H9 (cell line): ENCODE data around the gene TTBK1. TPM values are rescaled to one million over a fixed set of nuclear protein-coding genes. Genes with fewer than 3 reads are reported as not detected.

Experiments
- DNase-seq: peaks from one replicate; pipeline ENCODE4 v3.0.0-alpha.2; 2017
- H2AFZ ChIP-seq: one replicate; pipeline ENCODE4 v1.6.1; 2013; ENCODE audit warnings: mild to moderate bottlenecking, low read length, control low read depth, moderate library complexity
- H2AK5ac ChIP-seq: 2 replicates; pipeline ENCODE4 v1.6.1; 2013; ENCODE audit warnings: low read length, control low read depth, mixed read lengths; ENCODE audit not compliant: insufficient read length
- H2BK120ac ChIP-seq: one replicate; pipeline ENCODE4 v1.6.1; 2013; ENCODE audit warnings: low read depth, mild to moderate bottlenecking, low read length, control low read depth, inconsistent platforms; ENCODE audit not compliant: poor library complexity, severe bottlenecking
- H2BK12ac ChIP-seq: 2 replicates; pipeline ENCODE4 v1.6.1; 2013; ENCODE audit warnings: low read length, control low read depth, mixed read lengths, low read depth; ENCODE audit not compliant: insufficient read length
- H2BK15ac ChIP-seq: 2 replicates; pipeline ENCODE4 v1.6.1; 2013; ENCODE audit warnings: low read depth, low read length, control low read depth
- H2BK20ac ChIP-seq: one replicate; pipeline ENCODE4 v1.6.1; 2013; ENCODE audit warnings: low read depth, mild to moderate bottlenecking, low read length, control low read depth, inconsistent platforms; ENCODE audit not compliant: poor library complexity, severe bottlenecking
- H2BK5ac ChIP-seq: 2 replicates; pipeline ENCODE4 v1.6.1; 2013; ENCODE audit warnings: low read length, control low read depth, mixed read lengths; ENCODE audit not compliant: insufficient read length
- H3K14ac ChIP-seq: 2 replicates; pipeline ENCODE4 v1.6.1; 2013; ENCODE audit warnings: low read length, control low read depth; ENCODE audit not compliant: insufficient read depth
- H3K18ac ChIP-seq: 2 replicates; pipeline ENCODE4 v1.6.1; 2013; ENCODE audit warnings: low read depth, mild to moderate bottlenecking, mixed read lengths, low read length, control low read depth; ENCODE audit not compliant: insufficient read length
- H3K23ac ChIP-seq: 2 replicates; pipeline ENCODE4 v1.6.1; 2013; ENCODE audit warnings: low read length, control low read depth, mixed read lengths, low read depth; ENCODE audit not compliant: insufficient read length
- H3K23me2 ChIP-seq: 2 replicates; pipeline ENCODE4 v1.6.1; 2013; ENCODE audit warnings: low read depth, mild to moderate bottlenecking, mixed read lengths, low read length, control low read depth; ENCODE audit not compliant: insufficient read length, poor library complexity, severe bottlenecking
- H3K27ac ChIP-seq: 2 replicates; pipeline ENCODE4 v1.5.1; 2013; ENCODE audit warnings: low read length, control low read depth, mixed read lengths, low read depth; ENCODE audit not compliant: insufficient read length
- H3K27me3 ChIP-seq: 2 replicates; pipeline ENCODE4 v1.6.1; 2013; ENCODE audit warnings: low read length, control low read depth, inconsistent platforms; ENCODE audit not compliant: insufficient read depth
- H3K4ac ChIP-seq: 2 replicates; pipeline ENCODE4 v1.6.1; 2013; ENCODE audit warnings: low read depth, mild to moderate bottlenecking, control low read depth, inconsistent platforms, low read length, moderate library complexity
- H3K4me1 ChIP-seq: 2 replicates; pipeline ENCODE4 v1.6.1; 2013; ENCODE audit warnings: low read length, control low read depth, inconsistent platforms; ENCODE audit not compliant: insufficient read depth
- H3K4me2 ChIP-seq: 2 replicates; pipeline ENCODE4 v1.6.1; 2013; ENCODE audit warnings: low read length, control low read depth, mixed read lengths; ENCODE audit not compliant: insufficient read length, insufficient read depth
- H3K56ac ChIP-seq: 2 replicates; pipeline ENCODE4 v1.6.1; 2013; ENCODE audit warnings: low read depth, mild to moderate bottlenecking, mixed read lengths, low read length, control low read depth; ENCODE audit not compliant: insufficient read length
- H3K79me1 ChIP-seq: 2 replicates; pipeline ENCODE4 v1.6.1; 2013; ENCODE audit warnings: low read depth, mild to moderate bottlenecking, moderate library complexity, low read length, control low read depth, inconsistent platforms; ENCODE audit not compliant: insufficient read depth, poor library complexity, severe bottlenecking
- H3K79me2 ChIP-seq: 2 replicates; pipeline ENCODE4 v1.6.1; 2013; ENCODE audit warnings: low read length, control low read depth, inconsistent platforms; ENCODE audit not compliant: insufficient read depth
- H3K9ac ChIP-seq: 2 replicates; pipeline ENCODE4 v1.6.1; 2013; ENCODE audit warnings: low read length, control low read depth, mixed read lengths; ENCODE audit not compliant: insufficient read length; ENCODE audit errors: extremely low read depth
- H3K9me3 ChIP-seq: one replicate; pipeline ENCODE4 v1.6.1; 2013; ENCODE audit warnings: low read depth, low read length, inconsistent platforms; ENCODE audit not compliant: control insufficient read depth
- H3T11ph ChIP-seq: one replicate; pipeline ENCODE4 v1.6.1; 2013; ENCODE audit warnings: mild to moderate bottlenecking, low read length, control low read depth, inconsistent platforms
- H4K20me1 ChIP-seq: one replicate; pipeline ENCODE4 v1.6.1; 2013; ENCODE audit not compliant: control insufficient read depth, insufficient read length, insufficient read depth
- H4K5ac ChIP-seq: 2 replicates; pipeline ENCODE4 v1.6.1; 2013; ENCODE audit warnings: low read depth, mild to moderate bottlenecking, mixed read lengths, low read length, control low read depth; ENCODE audit not compliant: insufficient read length
- H4K8ac ChIP-seq: replicated peaks from 2 replicates; pipeline ENCODE4 v1.6.1; 2013; ENCODE audit warnings: low read length, control low read depth, mixed read lengths, low read depth; ENCODE audit not compliant: insufficient read length
- H4K91ac ChIP-seq: 2 replicates; pipeline ENCODE4 v1.6.1; 2013; ENCODE audit warnings: low read depth, mild to moderate bottlenecking, moderate library complexity, mixed read lengths, low read length, control low read depth; ENCODE audit not compliant: insufficient read length
- H3K27ac Mint-ChIP-seq, 3 experiments: 2 replicates in 2 of 3; 3 replicates in 1 of 3; pipeline ENCODE4 v1.8.0; 2020 to 2021; ENCODE audit warnings: mixed read lengths in 3 of 3, mild to moderate bottlenecking in 1 of 3, moderate library complexity in 1 of 3
- H3K27me3 Mint-ChIP-seq: 2 replicates; pipeline ENCODE4 v1.8.0; 2021; ENCODE audit warnings: low read depth, mild to moderate bottlenecking, moderate library complexity, mixed read lengths
- H3K36me3 Mint-ChIP-seq, 3 experiments: 2 replicates in 2 of 3; 3 replicates in 1 of 3; pipeline ENCODE4 v1.8.0; 2020 to 2021; ENCODE audit warnings: low read depth in 3 of 3, mixed read lengths in 3 of 3; ENCODE audit not compliant: insufficient read depth in 1 of 3
- H3K4me1 Mint-ChIP-seq, 2 experiments: 2 replicates each; pipeline ENCODE4 v1.8.0; 2020; ENCODE audit warnings: mixed read lengths in 2 of 2
- H3K4me3 Mint-ChIP-seq, 2 experiments: 2 replicates in 1 of 2; 3 replicates in 1 of 2; pipeline ENCODE4 v1.8.0; 2020 to 2021; ENCODE audit warnings: mild to moderate bottlenecking in 2 of 2, mixed read lengths in 2 of 2, moderate library complexity in 1 of 2
- H3K9me3 Mint-ChIP-seq, 2 experiments: 2 replicates in 1 of 2; 3 replicates in 1 of 2; pipeline ENCODE4 v1.8.0; 2020; ENCODE audit warnings: mild to moderate bottlenecking in 2 of 2, mixed read lengths in 2 of 2, moderate library complexity in 1 of 2
- WGBS: extraction: QIAGEN DNeasy Blood & Tissue Kit; methylation state at CpG from one replicate; pipeline ENCODE4 v1.1.7; 2013; ENCODE audit warnings: missing lambda C conversion rate, low lambda C conversion rate, mixed read lengths; ENCODE audit not compliant: insufficient read length; ENCODE audit errors: extremely low coverage; 5-methylcytosine and 5-hydroxymethylcytosine counted together
- total RNA-seq: library from RNA; stranded (reverse); gene quantifications from 2 replicates; pipeline ENCODE4 v1.2.1, GENCODE V29; 2021
- TF ChIP-seq, protein P1 (sequence below): fragments of 200-600 bp; sonication (generic); conservative IDR thresholded peaks from 3 replicates; pipeline ENCODE4 v1.8.0; 2021; ENCODE audit warnings: antibody characterized with exemption, mild to moderate bottlenecking

The TTBK1 gene
- total RNA-seq, 1 experiment from 2014 or later = 1.6 TPM

DNA sequence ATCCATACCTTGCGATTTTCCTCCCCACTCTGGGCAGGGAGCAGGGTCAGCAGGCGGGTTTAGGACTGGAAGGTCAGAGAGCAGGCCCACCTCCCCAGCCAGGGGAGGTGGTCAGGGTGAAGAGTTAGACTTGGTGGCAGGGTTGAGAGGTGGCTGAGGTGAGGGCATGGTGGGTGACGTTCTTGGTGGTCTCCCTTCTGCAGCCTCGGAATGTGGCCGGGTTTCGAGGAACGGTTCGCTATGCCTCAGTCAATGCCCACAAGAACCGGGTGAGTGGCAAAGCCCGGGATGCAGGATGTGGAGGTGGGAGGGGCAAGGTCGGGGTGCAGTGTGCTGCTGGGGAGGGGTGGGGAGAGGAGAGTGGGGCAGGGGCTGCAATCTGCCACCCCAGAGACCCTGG, 11.6 kb downstream of the TTBK1 start:
- H3K23ac ChIP-seq = no peak overlapping the region
- Mint-ChIP-seq H3K4me1 (peaks cover 19 to 21% of the 10 kb centered on the region in 2 experiments), H3K36me3 (peaks cover 0 to 2% (median 0%) of the 10 kb centered on the region in 3 experiments; a peak in 1 of 7 replicates), H3K9me3 (no peaks in the 10 kb centered on the region), H3K27me3 (peaks cover 15% of the 10 kb centered on the region), H3K4me3 (no peak overlapping the region), H3K27ac (no peak overlapping the region)
- H3K14ac ChIP-seq = no peak overlapping the region
- no peak overlapping the region for H3K4ac ChIP-seq
- no peak overlapping the region for H3K9ac ChIP-seq
- H3K4me2 ChIP-seq = no peak overlapping the region
- no peaks in the 10 kb centered on the region for H4K20me1 ChIP-seq
- no peak overlapping the region for H3T11ph ChIP-seq
- H2AFZ ChIP-seq = no peak overlapping the region
- no peaks in the 10 kb centered on the region for H3K79me2 ChIP-seq
- H2BK120ac ChIP-seq = no peak overlapping the region
- H2BK15ac ChIP-seq = no peak overlapping the region
- WGBS = no CpG with 5 or more reads among the region's 11 CpGs
- H4K5ac ChIP-seq = no peak overlapping the region
- no peak overlapping the region for H2BK12ac ChIP-seq
- H2AK5ac ChIP-seq = no peak overlapping the region
- no peak overlapping the region for H4K8ac ChIP-seq
- H2BK20ac ChIP-seq = no peak overlapping the region
- no peaks in the 10 kb centered on the region for H3K23me2 ChIP-seq
- H3K27ac ChIP-seq = no peak overlapping the region
- DNase-seq = no peak
- no peaks in the 10 kb centered on the region for H3K79me1 ChIP-seq
- H3K18ac ChIP-seq = no peak overlapping the region
- H2BK5ac ChIP-seq = no peak overlapping the region
- no peaks in the 10 kb centered on the region for H3K9me3 ChIP-seq
- TF ChIP-seq, protein P1, sequence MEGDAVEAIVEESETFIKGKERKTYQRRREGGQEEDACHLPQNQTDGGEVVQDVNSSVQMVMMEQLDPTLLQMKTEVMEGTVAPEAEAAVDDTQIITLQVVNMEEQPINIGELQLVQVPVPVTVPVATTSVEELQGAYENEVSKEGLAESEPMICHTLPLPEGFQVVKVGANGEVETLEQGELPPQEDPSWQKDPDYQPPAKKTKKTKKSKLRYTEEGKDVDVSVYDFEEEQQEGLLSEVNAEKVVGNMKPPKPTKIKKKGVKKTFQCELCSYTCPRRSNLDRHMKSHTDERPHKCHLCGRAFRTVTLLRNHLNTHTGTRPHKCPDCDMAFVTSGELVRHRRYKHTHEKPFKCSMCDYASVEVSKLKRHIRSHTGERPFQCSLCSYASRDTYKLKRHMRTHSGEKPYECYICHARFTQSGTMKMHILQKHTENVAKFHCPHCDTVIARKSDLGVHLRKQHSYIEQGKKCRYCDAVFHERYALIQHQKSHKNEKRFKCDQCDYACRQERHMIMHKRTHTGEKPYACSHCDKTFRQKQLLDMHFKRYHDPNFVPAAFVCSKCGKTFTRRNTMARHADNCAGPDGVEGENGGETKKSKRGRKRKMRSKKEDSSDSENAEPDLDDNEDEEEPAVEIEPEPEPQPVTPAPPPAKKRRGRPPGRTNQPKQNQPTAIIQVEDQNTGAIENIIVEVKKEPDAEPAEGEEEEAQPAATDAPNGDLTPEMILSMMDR = no peak
- no peaks in the 10 kb centered on the region for H3K4me1 ChIP-seq
- no peak overlapping the region for H3K56ac ChIP-seq
- no peak overlapping the region for H4K91ac ChIP-seq
- no peaks in the 10 kb centered on the region for H3K27me3 ChIP-seq
